ENCODE measurements around the gene OR10H3.
"Not testable (repeated sequence)": the region's sequence is repeated elsewhere in the genome, so short reads cannot be mapped to it uniquely, and the experiment has no call there.

The OR10H3 gene

GRCh38 chr19:15779756-15780476 lies 42.1 kb downstream of the OR10H3 start:
- Histone ChIP-seq H3K27ac (ENCODE audit: low read depth, low read length) (no peak overlapping the region), H3K4me3 (ENCODE audit: low read length) (no peak overlapping the region), H3K9ac (ENCODE audit: low read depth, low read length) (no peak overlapping the region), H3K9me3 (ENCODE audit: insufficient read depth, low read depth, low read length) (peaks cover 75% of the 10 kb centered on the region), H3K36me3 (ENCODE audit: insufficient read depth, low read length) (no peaks in the 10 kb centered on the region), H3K4me1 (ENCODE audit: insufficient read depth, low read length) (no peaks in the 10 kb centered on the region), H3K27me3 (ENCODE audit: insufficient read depth, low read length) (no peaks in the 10 kb centered on the region)
- WGBS = 77% methylated on average over 10 of the region's 10 CpGs

GRCh38 chr19:15780610-15781418 lies 43.0 kb downstream of the OR10H3 start:
- 51% methylated on average over 7 of the region's 7 CpGs for WGBS
- no peaks in the 10 kb centered on the region for H3K4me1 ChIP-seq (ENCODE audit: insufficient read depth, low read length)
- H3K36me3 ChIP-seq (ENCODE audit: insufficient read depth, low read length) = no peaks in the 10 kb centered on the region
- peaks cover 66% of the 10 kb centered on the region for H3K9me3 ChIP-seq (ENCODE audit: insufficient read depth, low read depth, low read length)
- H3K9ac ChIP-seq (ENCODE audit: low read depth, low read length) = no peak overlapping the region
- no peak overlapping the region for H3K4me3 ChIP-seq (ENCODE audit: low read length)
- H3K27me3 ChIP-seq (ENCODE audit: insufficient read depth, low read length) = no peaks in the 10 kb centered on the region
- no peak overlapping the region for H3K27ac ChIP-seq (ENCODE audit: low read depth, low read length)

- WGBS = 80% methylated on average over 5 of the region's 5 CpGs
These were observed 43.9 kb downstream of the OR10H3 start for GRCh38 chr19:15781661-15782060.

GRCh38 chr19:15782211-15782610 lies 44.4 kb downstream of the OR10H3 start:
- no peaks in the 10 kb centered on the region for H3K36me3 ChIP-seq (ENCODE audit: insufficient read depth, low read length)
- H3K27ac ChIP-seq (ENCODE audit: low read depth, low read length) = no peak overlapping the region

More at GRCh38 chr19:15781661-15782060, 43.9 kb downstream of the OR10H3 start:
- Histone ChIP-seq H3K4me1 (ENCODE audit: insufficient read depth, low read length) (no peaks in the 10 kb centered on the region), H3K4me3 (ENCODE audit: low read length) (no peak overlapping the region), H3K36me3 (ENCODE audit: insufficient read depth, low read length) (no peaks in the 10 kb centered on the region), H3K9me3 (ENCODE audit: insufficient read depth, low read depth, low read length) (peaks cover 59% of the 10 kb centered on the region), H3K9ac (ENCODE audit: low read depth, low read length) (no peak overlapping the region), H3K27ac (ENCODE audit: low read depth, low read length) (no peak overlapping the region), H3K27me3 (ENCODE audit: insufficient read depth, low read length) (no peaks in the 10 kb centered on the region)

GRCh38 chr19:15782896-15783295 lies 45.1 kb downstream of the OR10H3 start:
- WGBS = 90% methylated on average over 7 of the region's 7 CpGs
- not testable (repeated sequence) for H3K27ac ChIP-seq (ENCODE audit: low read depth, low read length); H3K9ac ChIP-seq (ENCODE audit: low read depth, low read length); H3K4me1 ChIP-seq (ENCODE audit: insufficient read depth, low read length); H3K27me3 ChIP-seq (ENCODE audit: insufficient read depth, low read length); H3K36me3 ChIP-seq (ENCODE audit: insufficient read depth, low read length); H3K4me3 ChIP-seq (ENCODE audit: low read length)
- peaks cover 60% of the 10 kb centered on the region for H3K9me3 ChIP-seq (ENCODE audit: insufficient read depth, low read depth, low read length)

More at GRCh38 chr19:15782211-15782610, 44.4 kb downstream of the OR10H3 start:
- H3K4me3 ChIP-seq (ENCODE audit: low read length) = no peak overlapping the region
- 80% methylated on average over 3 of the region's 3 CpGs for WGBS
- peaks cover 60% of the 10 kb centered on the region for H3K9me3 ChIP-seq (ENCODE audit: insufficient read depth, low read depth, low read length)
- H3K9ac ChIP-seq (ENCODE audit: low read depth, low read length) = no peak overlapping the region
- no peaks in the 10 kb centered on the region for H3K4me1 ChIP-seq (ENCODE audit: insufficient read depth, low read length)
- no peaks in the 10 kb centered on the region for H3K27me3 ChIP-seq (ENCODE audit: insufficient read depth, low read length)

GRCh38 chr19:15787611-15788155 lies 49.9 kb downstream of the OR10H3 start, which contains the start of gene OR10H5:
TSS of gene OR10H5 (plus strand) at chr19:15787661. CDS start at chr19:15794049, 6,388 bp downstream.
- no peak within 1 kb of the TSS for H3K27ac ChIP-seq (ENCODE audit: low read depth, low read length)
- H3K9ac ChIP-seq (ENCODE audit: low read depth, low read length) = no peak within 1 kb of the TSS
- no peaks in the 10 kb centered on the region for H3K27me3 ChIP-seq (ENCODE audit: insufficient read depth, low read length)
- no peak within 1 kb of the TSS for H3K4me3 ChIP-seq (ENCODE audit: low read length)
- no peaks in the 10 kb centered on the region for H3K4me1 ChIP-seq (ENCODE audit: insufficient read depth, low read length)
- no peaks in the 10 kb centered on the region for H3K36me3 ChIP-seq (ENCODE audit: insufficient read depth, low read length)
- peaks cover 64% of the 10 kb centered on the region for H3K9me3 ChIP-seq (ENCODE audit: insufficient read depth, low read depth, low read length)
- 68% methylated on average over 6 of the region's 6 CpGs for WGBS

- 60% methylated on average over 4 of the region's 4 CpGs for WGBS
- H3K27me3 ChIP-seq (ENCODE audit: insufficient read depth, low read length) = no peaks in the 10 kb centered on the region
- H3K4me3 ChIP-seq (ENCODE audit: low read length) = no peak overlapping the region
- no peaks in the 10 kb centered on the region for H3K4me1 ChIP-seq (ENCODE audit: insufficient read depth, low read length)
- no peaks in the 10 kb centered on the region for H3K36me3 ChIP-seq (ENCODE audit: insufficient read depth, low read length)
- no peak overlapping the region for H3K9ac ChIP-seq (ENCODE audit: low read depth, low read length)
- H3K27ac ChIP-seq (ENCODE audit: low read depth, low read length) = no peak overlapping the region
- peaks cover 66% of the 10 kb centered on the region for H3K9me3 ChIP-seq (ENCODE audit: insufficient read depth, low read depth, low read length)
These were observed 50.9 kb downstream of the OR10H3 start for GRCh38 chr19:15788594-15789270.

GRCh38 chr19:15790096-15790495 lies 52.3 kb downstream of the OR10H3 start:
- no peaks in the 10 kb centered on the region for H3K27me3 ChIP-seq (ENCODE audit: insufficient read depth, low read length)
- 67% methylated on average over 6 of the region's 6 CpGs for WGBS
- no peak overlapping the region for H3K4me3 ChIP-seq (ENCODE audit: low read length)
- no peak overlapping the region for H3K9ac ChIP-seq (ENCODE audit: low read depth, low read length)
- H3K9me3 ChIP-seq (ENCODE audit: insufficient read depth, low read depth, low read length) = peaks cover 70% of the 10 kb centered on the region
- H3K27ac ChIP-seq (ENCODE audit: low read depth, low read length) = no peak overlapping the region
- H3K36me3 ChIP-seq (ENCODE audit: insufficient read depth, low read length) = no peaks in the 10 kb centered on the region
- H3K4me1 ChIP-seq (ENCODE audit: insufficient read depth, low read length) = no peaks in the 10 kb centered on the region
